GM18502 (cell line): ENCODE measurements around the gene ZNF516.
A peak's percentile ranks its signal among the peaks of the same experiment; 100 is the strongest.

Experiments used
- ATAC-seq: cut with Tn5 transposase; IDR thresholded peaks from one replicate; pipeline ENCODE4 v1.9.1; 2021; ENCODE audit warnings: mild to moderate bottlenecking; ENCODE audit not compliant: unreplicated experiment, poor library complexity

The ZNF516 gene

GRCh38 chr18:76371301-76372203, 123.5 kb downstream of the ZNF516 start:
- ATAC-seq, result no peak

GRCh38 chr18:76370686-76371085, 124.4 kb downstream of the ZNF516 start:
- no peak for ATAC-seq

DNA sequence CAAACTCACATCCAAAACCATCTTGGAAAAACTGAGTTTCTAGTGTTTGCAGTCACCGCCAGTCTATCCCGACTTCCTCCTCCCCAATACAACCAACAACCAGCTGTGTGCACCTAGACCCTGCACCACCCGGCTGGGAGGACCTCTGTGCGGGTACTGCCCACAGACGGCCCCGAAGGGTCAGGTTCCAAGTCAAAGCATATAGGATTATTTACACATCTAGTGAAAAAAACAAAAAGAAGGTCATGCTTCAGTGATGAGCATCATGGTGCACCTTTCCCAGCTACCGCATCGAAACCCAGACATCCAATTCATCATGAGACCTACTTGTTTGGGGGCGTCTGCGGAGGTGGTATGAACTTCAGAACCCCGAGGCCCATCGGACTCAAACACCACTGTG, 124.8 kb downstream of the ZNF516 start:
- ATAC-seq, result no peak

- no peak for ATAC-seq
These were observed 125.3 kb downstream of the ZNF516 start for GRCh38 chr18:76369791-76370190.

- no peak for ATAC-seq
These were observed 126.1 kb downstream of the ZNF516 start for GRCh38 chr18:76368976-76369375.

- no peak for ATAC-seq
These were observed 126.8 kb downstream of the ZNF516 start for GRCh38 chr18:76368271-76368670.

DNA sequence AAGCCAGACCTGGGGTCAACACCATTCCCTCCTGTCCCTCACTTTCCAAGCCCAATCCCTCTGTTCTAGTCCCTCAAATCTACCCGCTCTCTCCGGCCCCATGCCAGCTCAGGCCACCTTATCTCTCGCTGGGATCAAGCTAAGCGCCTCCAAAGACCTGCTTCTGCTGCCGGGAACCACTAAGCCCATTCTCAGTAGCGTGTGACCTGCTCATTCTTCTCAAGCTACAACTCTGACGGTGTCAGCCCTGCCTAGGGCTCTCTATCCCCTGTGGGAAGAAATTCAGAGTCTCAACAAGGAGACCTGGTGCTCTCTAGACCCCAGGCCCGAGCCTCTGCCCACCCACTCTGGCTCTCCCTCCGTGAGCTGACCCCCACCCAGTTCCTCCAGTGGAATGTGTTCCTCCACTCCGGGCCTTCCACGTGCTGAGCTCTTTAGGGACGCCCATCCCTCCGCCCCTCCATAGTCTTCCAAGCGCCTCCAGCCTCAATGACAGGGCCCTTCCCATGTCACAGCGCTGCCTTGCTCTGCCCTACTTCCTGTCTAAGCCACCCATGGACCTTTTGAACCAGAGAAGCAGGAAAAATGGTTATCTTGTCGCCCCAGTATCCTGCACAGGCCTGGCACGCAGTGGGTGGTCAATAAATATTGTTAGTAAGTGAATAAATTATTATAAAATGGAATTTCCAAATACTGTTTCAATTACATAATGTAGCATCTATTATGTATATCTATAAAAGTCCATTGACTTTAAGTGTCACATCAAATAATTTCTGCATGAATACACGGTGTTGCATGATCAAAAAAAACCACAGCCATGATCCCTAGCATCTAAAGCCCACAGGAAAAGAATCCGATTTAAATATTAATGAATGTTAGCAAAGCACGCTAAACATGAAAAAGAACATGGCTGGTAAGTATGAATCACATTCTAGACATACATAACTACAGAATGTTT, 127.6 kb downstream of the ZNF516 start:
- ATAC-seq, result no peak

- no peak for ATAC-seq
These were observed 129.5 kb downstream of the ZNF516 start for GRCh38 chr18:76365561-76365960.

DNA sequence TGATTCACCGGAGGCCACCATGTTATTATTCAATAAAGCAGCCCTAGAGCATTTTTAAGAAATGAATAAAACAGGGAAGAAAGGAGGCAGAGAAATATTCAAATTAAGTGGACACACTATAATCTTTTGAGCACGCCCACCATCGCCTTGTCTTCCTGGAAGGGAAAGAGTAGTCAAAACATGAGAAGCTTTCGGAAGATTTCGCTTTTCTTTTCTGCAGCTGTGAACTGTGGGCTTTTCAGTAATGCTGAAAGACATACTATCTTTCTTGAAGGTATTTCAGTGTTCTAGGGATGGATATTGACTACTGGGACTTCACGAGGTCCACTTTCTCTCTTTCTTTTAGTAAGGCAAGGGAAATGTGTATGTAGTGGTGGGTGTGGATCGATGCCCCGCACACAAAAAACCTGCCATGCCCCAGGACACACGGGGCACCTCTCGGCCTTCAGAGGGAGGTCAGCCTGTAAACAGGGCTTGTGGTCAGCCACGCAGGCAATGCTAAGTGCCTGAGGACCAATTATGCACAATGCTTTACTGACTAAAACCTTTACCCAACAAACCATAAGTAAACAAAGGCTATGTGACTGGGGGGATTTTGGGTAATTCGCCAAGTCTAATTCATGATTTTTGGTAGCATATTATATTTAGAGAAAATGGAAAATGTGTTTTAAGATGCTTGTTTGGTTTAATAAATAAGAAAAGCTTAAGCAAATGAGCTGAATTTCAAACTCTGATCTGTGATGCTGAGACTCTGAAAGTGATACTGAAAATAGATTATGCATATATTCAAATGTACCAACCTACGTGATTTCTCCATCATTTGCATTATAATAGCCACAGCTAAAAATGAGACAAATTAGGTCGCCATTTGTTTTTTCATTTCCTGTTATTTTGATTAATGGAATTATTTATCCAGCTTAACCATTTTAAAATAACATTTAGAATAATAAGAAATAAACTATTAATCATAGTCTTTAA, 130.5 kb downstream of the ZNF516 start:
- peak; percentile 95 for ATAC-seq

GRCh38 chr18:76363436-76364120, 131.5 kb downstream of the ZNF516 start:
- ATAC-seq, result no peak

DNA sequence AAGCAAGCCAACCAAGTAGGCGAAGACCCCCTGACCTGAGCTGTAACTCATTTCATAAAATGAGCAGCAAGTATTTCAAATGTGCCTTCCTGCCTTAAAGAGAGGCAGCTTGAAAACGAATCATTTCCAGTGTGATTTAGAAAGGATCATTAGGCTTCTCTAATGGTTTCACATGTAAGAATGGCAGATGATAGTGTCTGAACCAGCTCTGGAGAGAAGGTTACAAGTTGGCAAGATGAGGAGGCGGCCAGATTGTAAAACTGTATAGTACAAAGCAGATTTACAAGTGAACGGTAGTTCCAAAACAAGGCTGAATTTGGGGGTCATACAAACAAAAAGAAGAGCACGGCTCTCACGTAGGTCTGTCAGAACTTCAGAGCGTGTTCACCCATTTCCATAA, 132.4 kb downstream of the ZNF516 start:
- ATAC-seq, result no peak

DNA sequence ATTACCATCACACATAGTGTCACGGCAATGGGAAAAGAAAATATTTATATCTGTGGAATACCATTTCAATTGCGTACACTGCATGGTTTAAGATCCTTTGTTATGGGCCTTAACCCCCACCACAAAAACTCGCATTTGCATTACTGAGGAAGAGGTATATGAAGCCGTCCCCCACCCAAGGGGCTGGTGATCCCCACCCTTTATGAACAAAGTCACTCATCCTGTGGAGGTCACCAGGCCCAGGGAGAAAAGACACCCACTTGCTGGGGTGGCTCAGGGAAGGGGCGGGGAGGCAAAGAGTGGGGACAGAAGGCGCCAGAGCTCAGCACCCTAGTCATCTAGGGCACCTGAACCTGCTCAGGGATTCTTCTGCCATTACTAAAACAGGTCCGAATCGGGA, 133.8 kb downstream of the ZNF516 start:
- no peak for ATAC-seq

- no peak for ATAC-seq
These were observed 135.1 kb downstream of the ZNF516 start for GRCh38 chr18:76359909-76360308.

DNA sequence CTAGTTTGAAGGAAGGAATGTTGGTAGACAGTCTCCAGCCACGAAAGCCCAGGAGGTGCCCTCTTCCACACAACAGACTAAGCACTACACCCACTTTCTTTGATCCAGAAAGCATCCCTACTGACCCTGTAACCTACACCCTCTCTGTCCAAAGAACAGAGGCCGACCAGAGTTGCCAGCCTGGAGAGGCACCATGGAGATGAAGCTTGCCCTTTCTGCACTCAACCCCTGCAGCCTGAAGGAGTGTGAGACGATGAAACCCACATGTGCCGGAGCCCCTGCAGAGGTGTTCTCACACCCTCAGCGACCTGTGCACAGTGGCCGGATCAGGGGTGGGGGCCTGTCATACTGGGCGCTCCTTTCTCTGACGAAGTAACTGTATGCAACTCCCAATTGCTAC, 136.3 kb downstream of the ZNF516 start:
- no peak for ATAC-seq

- no peak for ATAC-seq
These were observed 137.3 kb downstream of the ZNF516 start for GRCh38 chr18:76357585-76358260.

DNA sequence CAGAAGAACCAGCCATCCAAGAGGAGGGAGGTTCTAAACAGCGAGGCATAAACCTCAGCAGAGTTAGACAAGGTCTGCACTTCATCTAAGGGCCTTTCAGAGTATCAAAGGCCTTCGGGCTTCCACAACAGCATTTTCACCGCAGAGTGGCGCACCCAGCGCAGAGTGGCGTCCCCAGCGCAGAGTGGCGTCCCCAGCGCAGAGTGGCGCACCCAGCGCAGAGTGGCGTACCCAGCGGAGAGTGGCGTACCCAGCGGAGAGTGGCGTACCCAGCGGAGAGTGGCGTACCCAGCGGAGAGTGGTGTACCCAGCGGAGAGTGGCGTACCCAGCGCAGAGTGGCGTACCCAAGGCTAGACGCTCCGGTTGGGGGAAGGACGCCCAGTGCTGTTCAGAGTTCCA, 137.9 kb downstream of the ZNF516 start:
- no peak for ATAC-seq

DNA sequence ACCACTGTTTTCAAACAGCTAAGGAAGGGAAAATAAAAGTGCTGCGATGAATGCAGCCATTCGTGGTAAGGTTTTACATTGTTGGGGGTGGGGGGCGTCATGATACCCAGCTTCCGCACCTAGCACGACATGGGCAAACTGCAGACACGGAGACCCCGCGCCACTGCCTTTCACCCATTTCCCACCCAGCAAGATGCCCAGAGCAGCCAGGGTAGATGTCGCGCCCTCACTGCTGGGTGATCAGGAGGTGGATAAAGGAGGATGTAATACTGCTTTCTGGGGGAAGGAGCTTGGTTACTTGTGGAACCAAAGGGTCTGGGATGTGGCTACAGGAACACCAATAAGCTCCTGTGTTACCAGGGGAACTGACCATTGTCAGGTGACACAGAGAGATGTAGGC, 138.4 kb downstream of the ZNF516 start:
- ATAC-seq, result no peak

DNA sequence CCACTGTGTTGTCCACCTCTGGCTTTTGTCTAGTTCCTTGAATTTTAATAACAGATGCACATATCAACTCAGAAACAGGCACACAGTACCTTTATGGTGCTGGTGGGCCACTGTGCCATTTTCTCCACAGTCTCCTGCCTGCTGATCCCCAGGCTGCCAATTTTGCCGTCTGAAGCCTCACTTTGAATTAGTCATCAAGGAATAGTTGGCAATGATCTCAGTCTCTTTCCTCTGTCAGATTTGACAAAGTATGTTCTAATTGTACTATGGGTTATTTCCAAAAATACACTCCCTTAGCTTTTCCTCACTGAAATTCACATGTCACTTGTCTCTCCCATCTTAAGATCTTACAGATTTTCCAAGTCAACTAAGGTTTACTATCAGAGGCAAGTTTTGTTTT, 140.7 kb downstream of the ZNF516 start:
- no peak for ATAC-seq

DNA sequence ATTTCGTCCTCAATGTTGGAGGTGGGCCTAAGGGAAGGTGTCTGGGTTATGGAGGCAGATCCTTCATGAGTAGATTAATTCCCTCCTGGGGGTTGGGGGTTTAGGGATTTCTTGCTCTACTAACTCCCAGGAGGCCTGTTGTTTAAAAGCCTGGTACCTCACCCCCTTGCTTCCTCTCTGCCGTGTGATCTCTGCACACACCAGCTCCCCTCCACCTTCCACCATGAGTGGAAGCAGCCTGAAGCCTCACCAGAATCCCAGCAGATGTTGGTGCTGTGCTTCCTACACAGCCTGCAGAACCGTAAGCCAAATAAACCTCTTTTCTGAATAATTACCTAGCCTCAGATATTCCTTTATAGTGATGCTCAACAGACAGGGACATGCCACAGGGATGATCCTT, 141.5 kb downstream of the ZNF516 start:
- ATAC-seq, result no peak
